ENCODE results near the gene TMED1. TPM values are rescaled to one million over a fixed set of nuclear protein-coding genes. Genes with fewer than 3 reads are reported as not detected.

TMED1 gene
- polyA plus RNA-seq, 1 donor, result 45.8 TPM

DNA sequence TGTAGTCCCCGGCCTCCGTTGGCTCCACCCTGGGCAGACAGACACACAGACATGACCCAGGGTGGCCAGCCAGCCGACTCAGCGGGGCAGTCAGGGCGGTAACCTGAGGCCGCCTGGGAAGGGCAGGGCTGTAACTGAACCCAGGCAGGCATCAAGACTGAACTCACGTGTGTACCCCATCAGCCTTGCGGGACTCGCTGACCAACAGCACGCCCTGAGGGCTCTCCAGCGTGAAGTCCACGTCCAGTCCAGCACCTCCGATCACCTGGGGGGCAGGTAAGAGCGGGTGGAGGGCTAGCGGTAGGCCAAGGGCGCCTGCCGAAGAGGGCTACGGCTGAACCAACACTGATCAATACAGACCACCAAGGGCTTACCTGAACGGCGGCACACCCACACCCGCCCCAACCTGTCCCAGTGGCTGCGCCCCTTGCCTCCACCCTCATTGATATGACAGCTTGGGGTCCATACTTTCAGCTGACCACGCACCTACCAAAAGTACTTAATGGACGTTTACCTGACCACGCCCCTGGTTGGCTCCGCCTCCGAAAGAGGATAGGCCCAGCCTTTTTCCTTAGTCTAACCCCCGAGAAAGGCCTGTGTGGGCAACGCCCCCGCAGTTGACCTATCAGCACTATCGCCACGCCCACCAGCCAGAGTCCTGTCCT lies 791 bp downstream of the TMED1 start:
- DNase-seq, result no peak

DNA sequence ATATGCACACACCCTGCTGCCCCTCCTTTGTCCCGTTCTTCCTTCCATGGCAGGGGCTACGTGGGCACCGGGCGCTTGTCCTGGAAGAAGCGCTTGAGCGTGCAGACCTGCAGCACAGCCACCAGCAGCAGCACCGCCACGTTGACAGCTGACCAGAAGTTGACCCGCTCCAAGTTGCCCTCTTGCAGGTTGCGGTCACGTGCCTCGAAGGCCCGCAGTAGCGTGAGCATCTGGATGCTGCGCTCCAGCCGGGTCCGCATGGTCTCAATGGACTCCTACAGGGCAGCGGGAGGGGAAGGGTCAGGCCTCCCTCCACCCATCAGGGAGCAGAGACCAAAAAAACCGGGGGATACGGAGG lies 3.1 kb downstream of the TMED1 start:
- DNase-seq, result no peak

DNA sequence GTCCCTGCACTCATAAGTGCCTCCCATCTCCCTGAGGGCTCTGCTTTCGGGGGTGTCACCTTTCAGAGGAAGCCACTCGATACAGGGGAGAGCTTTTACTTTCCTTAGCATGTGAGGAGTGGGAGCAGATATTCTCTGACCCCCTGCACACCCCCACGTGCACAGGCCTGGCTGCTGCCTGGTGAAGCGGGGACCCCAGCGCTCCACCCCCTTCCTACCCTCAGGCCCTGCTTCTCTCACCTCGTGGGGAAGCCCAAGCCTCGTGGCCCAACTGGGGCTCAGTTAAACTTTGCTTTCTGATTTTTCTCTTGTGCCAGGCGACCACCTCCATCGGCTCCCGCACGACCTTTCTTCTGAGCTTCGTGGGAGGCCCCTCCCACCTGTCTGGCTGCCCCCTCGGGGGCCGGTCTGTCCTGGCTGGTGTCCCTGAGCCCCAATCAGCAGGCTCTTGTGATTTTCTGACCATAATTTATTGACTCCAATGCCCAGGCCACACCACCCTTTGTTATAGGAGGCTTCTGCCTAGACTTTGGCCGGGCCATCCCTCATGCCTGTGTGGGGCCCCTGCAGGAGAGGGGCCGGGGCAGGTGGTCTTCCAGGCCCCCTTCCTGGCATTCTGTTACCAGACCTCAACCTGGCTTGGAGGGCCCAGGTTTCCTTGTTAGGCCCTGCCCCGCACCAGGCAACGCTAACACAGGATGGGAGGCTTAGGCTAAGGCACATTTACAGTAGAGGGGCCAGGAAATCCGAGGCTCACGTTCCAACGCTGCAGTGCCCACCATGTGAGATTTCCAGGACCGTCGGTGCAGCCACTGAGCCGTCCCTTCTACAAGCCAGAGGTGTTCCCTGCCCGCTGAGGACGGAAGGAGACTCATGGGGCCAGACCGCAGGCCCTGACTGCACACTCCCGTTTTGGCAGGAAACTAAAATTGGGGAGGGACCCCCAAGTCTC lies 3.7 kb downstream of the TMED1 start:
- no peak for DNase-seq

DNA sequence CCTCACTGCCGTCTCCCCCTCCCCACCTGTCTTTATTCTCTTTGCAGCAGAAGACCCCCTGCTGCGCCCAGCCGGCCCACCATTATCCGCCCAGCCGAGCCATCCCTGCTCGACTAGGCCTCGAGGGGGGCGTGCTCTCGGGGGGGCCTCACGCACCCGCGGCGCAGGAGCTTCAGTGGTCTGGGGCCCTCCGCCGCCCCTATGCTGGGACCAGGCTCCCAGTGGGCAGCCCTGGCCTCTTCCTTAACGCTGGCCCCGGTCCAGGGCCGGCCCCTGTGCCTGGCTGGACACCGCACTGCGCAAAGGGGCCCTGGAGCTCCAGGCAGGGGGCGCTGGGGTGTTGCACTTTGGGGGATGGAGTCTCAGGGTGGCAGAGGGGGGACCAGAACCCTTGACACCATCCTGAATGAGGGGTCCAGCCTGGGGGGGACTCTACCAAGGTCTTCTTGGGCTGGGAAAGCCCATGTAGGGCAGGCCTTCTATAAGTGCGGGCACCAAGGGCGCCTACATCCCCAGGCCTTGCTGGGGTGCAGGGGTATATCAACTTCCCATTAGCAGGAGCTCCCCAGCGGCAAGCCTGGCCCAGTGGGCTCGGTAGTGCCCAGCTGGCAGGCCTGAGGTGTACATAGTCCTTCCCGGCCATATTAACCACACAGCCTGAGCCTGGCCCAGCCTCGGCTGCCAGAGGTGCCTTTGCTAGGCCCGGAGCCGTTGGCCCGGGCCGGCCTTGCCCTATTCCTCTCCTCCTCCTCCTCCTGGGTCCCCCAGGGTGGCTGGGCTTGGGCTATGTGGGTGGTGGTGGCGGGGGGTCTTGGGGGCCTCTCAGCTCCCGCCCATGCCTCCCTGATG lies 4.9 kb downstream of the TMED1 start:
- DNase-seq, result no peak

DNA sequence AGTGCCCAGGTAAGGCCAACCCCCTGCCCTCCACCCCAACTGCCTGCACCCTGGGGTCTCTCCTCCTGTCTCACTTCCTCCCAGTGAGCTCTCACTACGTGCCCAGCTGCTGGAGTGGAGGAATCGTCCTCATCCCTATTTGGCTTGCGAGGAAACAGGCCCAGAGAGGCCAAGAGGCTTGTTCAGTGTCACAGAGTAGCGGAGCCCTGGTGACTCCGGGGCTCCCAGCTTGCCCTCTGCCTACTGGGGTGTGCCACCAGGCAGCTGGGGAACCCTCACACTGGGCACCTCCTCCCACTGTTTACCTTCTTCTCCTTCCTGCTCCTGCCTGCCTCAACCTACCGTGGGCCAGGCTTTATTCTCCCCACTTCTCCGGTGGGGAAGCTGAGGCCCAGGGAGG lies 5.6 kb downstream of the TMED1 start:
- no peak for DNase-seq

DNA sequence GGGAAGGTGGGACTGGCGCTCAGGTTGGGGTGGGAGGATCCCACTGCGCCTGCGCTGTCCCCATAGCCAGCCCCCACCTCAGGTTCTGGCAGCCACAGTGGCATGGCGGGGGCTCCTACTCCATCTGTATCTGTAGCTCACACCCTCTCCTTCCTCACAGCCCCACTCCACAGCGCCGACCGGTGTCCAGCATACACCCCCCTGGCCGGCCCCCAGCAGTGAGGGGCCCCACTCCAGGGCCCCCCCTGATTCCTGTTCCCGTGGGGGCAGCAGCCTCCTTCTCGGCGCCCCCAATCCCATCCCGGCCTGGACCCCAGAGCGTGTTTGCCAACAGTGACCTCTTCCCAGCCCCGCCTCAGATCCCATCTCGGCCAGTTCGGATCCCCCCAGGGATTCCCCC lies 6.0 kb downstream of the TMED1 start:
- no peak for DNase-seq

DNA sequence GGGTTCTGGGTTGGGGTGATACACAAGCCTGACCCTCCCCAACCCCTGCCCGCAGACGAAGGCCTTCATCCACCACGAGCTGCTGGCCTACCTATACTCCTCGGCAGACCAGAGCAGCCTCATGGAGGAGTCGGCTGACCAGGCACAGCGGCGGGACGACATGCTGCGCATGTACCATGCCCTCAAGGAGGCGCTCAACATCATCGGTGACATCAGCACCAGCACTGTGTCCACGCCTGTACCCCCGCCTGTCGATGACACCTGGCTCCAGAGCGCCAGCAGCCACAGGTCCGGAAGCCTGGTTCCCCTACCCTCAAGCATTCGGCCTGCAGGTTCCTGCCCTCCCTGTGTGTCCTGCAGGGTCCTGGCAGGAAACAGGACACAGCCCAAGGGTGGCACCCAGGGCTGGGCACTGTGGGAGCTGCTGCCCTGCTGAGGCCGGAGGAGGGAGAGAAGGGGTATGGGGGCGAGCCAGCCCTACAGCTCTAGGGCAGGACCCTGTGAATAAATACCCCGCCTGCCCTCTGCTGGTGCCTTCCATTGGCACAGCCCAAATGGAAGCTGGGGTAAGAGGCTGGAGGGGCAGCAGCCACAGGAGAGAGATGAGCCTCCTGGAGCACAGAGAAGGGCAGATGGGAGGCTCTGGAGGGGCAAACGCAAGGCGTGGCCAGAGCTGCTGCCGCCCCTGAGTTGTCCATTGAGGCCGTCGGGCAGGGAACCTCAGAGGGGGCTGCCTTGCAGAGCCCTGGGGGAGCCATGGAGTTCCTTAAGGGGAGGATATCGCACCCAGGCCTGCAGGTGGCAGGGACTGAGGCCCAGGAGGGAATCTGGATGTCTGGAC lies 6.8 kb downstream of the TMED1 start:
- no peak for DNase-seq

DNA sequence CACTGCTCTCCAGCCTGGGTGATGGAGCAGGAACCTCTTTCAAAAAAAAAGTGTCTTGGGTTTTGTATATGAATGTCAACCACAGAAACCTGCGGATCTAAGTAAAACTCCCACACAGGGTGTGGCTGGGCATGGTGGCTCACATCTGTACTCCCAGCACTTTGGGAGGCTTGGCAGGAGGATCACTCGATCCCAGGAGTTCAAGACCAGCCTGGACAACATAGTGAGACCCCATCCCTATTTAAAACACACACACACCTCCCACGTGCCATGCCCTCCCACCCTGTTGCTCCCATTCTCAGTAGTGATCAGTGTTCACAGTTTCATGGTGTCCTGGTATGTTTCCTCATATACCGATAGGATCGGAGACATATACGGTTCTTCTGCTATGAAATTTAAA lies 9.2 kb downstream of the TMED1 start:
- no peak for DNase-seq

DNA sequence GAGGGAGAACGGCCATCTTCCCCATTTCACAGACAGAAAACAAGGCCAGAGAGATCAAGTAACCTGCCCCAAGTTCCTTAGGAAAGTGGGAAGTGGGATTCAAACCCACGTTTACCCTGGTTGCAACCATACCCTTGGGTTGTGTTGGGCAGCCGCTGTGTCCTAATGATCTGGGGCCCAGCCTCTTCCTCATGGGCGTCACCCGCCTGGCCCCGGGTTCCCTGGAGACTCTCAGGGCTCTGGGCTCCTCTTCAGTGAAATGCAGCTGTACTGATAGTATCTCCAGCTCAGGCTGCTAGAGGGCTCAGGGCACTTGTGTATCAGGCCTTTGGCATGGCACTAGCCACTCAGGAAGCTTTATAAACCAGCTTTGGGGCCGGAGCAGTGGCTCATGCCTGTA lies 9.8 kb downstream of the TMED1 start:
- DNase-seq, result no peak

DNA sequence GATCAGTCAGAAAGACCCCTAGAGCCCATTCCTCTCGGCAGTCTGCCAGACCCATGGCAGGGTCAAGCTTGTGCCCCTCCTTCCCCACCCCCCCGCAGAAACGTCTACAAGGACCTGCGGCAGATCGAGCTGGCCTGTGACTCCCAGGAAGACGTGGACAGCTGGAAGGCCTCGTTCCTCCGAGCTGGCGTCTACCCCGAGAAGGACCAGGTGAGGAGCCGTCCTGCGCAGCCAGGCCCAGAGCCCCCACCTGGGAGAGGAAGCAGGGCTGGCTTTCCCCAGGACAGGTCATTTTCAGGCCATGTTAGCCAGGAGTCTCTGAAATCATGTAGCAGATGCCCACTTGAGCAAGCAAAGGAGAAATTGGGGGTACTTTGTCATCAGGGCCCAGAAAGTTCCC lies 12.3 kb downstream of the TMED1 start:
- no peak for DNase-seq

DNA sequence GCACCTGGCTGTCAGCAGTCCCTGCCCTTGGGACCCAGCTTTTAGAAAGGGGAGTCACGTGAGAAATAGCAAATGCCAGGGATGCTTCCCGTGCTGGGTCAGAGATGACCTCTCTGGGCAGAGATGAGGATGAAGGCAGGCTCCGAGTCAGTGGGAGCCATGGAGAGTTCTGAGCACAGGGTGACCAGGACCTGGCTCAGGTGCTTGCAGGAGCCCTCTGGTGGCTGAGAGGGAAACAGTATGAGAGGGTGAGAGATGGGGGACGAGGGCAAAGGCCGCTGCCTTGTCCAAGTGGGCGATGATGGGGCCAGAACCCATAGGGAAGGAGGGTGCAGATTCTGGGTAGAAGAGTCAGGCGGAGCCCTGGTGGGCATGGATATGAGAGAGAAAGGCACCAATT lies 15.8 kb downstream of the TMED1 start:
- DNase-seq, result no peak

DNA sequence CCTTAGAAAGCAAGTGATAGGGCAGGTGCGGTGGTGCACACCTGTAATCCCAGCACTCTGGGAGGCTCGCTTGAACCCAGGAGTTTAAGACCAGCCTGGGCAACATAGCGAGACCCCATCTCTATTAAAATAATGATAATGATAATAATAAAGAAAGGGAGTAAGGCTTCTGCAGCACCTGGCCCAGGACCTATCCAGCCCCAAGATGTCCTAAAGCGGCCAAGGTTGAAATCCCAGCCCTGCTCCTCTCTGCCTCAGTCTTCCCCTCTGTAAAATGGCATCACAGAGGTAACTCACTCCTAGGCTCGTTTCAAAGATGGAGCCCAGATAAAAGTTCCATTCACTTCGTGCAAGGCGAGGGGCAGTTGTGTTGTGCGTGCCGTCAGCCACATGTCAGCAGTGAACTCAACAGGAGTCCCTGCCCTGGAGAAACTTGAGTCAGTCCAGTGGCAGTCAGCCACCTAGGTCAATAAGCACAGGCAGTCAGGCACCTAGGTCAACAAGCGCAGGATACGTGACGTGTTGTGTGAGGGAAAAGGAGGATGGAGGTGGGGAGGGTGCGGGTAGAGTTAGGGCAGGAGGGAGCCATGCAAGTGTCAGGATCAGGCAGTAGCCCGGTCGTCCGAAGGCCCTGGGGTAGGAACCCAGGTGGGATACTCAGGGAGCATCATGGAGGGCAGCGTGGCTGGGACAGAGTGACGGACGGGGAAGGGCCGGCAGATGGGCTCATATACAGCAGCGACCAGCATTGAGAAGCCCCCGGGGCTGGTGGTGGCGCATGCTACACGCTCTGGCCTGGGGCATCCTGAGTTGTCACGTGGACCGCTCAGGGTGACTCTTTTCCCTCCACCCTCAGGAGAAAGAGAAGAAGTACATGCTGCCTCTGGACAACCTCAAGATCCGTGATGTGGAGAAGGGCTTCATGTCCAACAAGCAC lies 16.6 kb downstream of the TMED1 start:
- no peak for DNase-seq

DNA sequence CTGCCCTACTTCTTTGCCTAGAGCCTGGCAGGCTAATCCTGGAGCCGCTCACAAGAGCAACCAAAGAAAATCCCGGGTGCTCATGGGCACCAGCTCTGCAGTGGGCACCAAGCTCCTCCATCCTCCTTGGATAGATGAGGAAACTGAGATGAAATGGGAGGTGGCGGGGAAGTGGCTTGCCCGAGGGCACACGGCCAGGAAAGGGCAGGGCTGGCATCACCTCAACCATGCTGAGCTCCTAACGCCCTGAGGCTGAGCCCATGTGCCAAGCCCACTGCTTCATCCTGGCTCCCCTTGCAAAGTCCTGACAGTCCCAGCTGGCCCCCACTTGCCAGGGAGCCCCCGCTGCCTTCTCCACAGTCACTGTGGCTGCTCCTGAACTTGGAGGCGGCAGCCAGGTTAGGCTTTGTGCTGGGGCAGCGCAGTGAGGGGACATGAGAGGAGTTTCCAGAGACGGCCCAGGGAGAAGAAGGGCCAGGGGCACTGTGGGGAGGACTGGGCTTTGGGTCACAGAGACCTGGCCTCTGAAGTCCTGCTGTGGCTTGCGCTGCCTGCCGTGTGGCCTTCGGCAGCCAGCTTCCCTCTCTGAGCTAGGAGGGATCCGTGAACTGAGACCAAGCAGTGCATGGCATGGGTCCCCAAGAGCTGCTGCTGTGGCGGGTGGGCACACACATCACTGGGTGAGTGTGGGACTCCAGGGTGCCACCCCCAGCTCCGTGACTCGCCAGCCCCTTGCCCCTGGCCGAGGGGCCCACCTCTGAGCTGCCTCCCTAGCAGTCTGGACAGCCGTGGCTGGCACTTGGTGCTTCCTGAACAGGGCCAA lies 17.5 kb downstream of the TMED1 start:
- DNase-seq, result no peak

DNA sequence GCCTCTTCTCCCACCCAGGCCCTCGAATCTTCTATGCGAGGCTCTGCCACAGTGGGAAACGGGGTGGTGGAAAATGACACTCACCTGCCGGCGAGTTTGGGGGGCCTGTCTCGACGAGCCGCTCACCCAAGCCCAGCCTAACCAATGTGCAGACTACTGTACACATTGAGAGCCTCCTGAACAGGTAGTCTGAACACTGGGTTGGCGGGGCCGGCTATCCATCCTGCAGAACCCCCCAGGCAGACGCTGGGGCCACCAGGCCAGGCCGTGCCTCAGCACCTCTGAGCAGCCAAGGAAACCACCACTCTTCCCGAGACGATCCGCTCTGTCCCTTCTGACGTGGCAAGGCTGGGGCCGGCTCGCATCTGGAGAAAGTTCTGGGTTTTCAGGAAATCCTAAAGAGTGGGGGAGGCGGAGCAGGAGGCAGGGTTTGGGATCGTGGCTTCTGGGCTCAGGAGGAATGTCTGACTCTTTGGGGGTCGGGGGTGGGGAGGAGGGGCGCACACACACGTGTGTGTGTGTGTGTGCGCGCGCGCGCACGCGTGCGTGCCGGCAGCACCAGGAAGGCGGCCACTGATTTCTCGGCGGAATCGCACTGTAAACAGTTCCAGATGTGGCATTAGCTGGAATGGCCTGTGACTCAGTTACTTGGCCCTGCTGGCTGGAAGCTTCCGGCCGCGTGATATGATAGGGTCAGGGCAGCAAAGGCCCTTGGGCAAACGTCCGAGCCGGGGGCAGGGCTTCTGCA lies 18.5 kb downstream of the TMED1 start:
- no peak for DNase-seq

DNA sequence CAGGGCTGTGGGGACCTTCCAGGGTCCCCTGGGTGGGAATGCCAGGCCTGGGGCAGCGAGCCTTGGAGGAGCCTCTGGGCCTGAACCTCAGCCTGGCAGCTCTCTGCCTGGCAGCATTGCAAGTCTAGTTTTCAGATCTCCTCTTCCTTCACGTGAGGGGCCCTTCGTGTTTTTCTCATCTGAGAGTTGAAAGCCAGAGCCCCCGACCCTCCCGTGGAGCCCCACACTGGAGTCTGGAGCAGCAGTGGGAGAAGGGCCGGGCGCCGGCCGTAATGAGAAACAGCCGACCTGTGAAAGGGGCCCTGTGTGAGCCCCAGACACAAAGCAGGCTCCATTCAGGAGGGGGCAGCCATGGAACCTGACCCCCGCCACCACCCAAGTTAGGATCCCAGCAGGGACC lies 19.3 kb downstream of the TMED1 start:
- DNase-seq, result no peak

DNA sequence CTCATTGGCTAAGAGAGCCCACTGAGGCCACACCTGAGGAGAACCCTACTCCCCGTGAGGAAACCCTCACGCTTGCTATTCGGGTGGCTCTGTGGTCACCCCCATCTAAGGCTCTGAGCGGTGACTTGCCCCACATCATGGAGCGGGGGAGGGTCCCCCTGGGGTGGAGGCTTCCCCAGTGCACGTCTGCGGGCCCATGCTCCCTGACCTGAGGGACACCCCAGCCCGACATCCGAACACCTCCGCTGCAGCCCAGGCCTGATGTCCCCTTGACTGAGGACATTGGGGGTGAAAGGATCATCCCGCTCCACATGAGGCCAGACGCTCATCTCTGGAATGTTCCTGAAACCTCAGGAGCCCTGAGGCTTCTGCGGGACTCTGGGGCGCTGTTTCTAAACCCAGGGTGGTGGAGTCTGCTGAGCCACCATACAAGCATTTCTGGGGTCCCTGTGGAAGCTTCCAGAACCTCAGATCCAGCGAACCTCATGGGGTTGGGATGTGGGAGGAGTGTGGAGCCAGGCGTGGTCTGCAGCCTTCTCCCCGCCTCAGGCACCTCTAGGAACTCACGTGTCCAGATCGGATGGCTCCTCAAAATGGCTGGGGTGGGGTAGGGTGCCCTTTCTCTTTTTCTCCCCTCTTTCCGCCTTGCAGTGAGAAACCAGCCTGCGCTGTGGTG lies 19.9 kb downstream of the TMED1 start:
- no peak for DNase-seq

DNA sequence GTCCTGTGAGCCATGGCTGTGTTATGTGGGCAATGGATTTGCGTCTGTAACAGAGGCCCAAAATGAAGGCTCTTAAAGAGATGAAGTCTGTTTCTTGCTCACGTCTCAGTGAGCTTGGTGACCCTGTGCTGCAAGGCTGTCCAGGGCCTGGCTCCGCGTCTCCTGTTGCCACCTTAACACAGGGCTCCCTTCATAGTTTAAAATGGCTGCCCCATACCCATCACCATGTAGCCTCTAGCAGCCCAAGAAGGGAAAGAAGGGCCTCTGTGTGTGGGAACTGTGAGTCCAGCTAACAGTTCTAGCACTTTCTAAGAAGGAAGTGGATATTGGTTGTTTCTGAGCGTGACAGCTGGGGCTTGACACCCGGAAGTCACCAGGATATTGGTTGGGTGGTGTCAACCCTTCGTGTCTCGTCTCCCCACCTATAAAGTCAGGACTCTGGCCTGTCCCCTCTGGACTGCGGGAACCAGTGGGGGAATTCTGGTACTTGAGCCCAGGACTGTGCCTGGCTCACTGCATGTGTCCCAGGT lies 20.9 kb downstream of the TMED1 start:
- DNase-seq, result no peak

DNA sequence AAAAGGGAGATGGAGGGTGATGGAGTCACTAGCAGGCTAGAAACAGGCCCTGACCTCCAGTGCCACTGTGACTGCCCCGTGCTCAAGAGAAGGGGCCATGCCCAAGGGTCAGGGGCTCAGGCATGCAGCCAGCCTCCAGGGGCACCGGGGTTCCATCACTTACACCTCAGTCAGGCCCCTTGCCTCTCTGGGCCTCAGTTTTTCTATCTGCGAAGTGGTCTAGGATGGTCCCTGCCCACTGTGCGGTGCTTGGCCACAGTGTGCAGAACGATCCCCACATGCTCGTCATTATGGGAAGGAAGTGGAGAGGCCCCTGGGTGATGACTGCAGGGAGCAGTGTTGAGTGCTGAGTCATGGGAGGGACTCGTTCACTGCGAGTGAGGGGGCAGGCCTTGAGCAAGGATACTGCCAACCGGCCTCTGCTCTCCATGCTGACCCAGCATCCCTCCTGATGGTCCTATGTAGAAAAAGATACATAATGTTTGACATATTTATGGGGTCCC lies 23.1 kb downstream of the TMED1 start:
- DNase-seq, result no peak
